SK-N-SH (cell line): ENCODE measurements around the gene DUSP6. TPM values are rescaled to one million over a fixed set of nuclear protein-coding genes. Genes with fewer than 3 reads are reported as not detected.

Experiments
- CTCF ChIA-PET: fragments of 300-600, 350-600 bp; formaldehyde crosslinking; extraction: SDS; loops from one replicate; lab custom pipeline; 2021; lab: Yijun Ruan, JAX
- POLR2A ChIA-PET: fragments of 350-600 bp; sonication (Branson Sonifier 250); formaldehyde crosslinking; extraction: SDS; loops from one replicate; lab custom pipeline; 2020; ENCODE audit warnings: antibody characterized with exemption, inconsistent platforms; lab: Yijun Ruan, JAX
- DNase-seq: peaks from one replicate; pipeline ENCODE4 v3.0.0; 2012
- H2AFZ ChIP-seq: fragments of 200-600 bp; sonication (generic); 2 replicates; pipeline ENCODE4 v1.8.1; 2016; ENCODE audit warnings: antibody characterized with exemption, mild to moderate bottlenecking, low read depth
- H3F3A ChIP-seq: fragments of 200-600 bp; sonication (generic); replicated peaks from 2 replicates; pipeline ENCODE3; 2016; ENCODE audit warnings: antibody characterized with exemption, mild to moderate bottlenecking; ENCODE audit not compliant: insufficient read depth
- H3K27ac ChIP-seq, 2 experiments: fragments of 200-500 bp in 1 of 2; fragments of 200-600 bp in 1 of 2; sonication (Bioruptor generic) in 1 of 2; sonication (generic), shearing (Covaris generic) in 1 of 2; 2 replicates each; pipeline versions ENCODE4 v1.5.1 to v1.6.1; 2014 to 2016; ENCODE audit warnings: low read depth in 2 of 2, inconsistent platforms in 1 of 2, low read length in 1 of 2, mild to moderate bottlenecking in 1 of 2, mixed read lengths in 1 of 2
- H3K27me3 ChIP-seq: fragments of 200-600 bp; sonication (generic), shearing (Covaris generic); 2 replicates; pipeline ENCODE4 v1.6.1; 2016; ENCODE audit warnings: mixed run types; ENCODE audit not compliant: insufficient read depth
- H3K36me3 ChIP-seq, 2 experiments: fragments of 200-500 bp in 1 of 2; fragments of 200-600 bp in 1 of 2; sonication (Bioruptor generic) in 1 of 2; sonication (generic) in 1 of 2; replicated peaks in 1 of 2; 2 replicates each; pipeline versions ENCODE3 to v1.5.1; 2014 to 2016; ENCODE audit warnings: low read length in 1 of 2, mild to moderate bottlenecking in 1 of 2; ENCODE audit not compliant: insufficient read depth in 2 of 2, control insufficient read depth in 1 of 2
- H3K4me1 ChIP-seq, 2 experiments: fragments of 200-500 bp in 1 of 2; fragments of 200-600 bp in 1 of 2; sonication (Bioruptor generic) in 1 of 2; sonication (generic), shearing (Covaris generic) in 1 of 2; 2 replicates each; pipeline versions ENCODE4 v1.5.1 to v1.6.1; 2014 to 2016; ENCODE audit warnings: low read depth in 1 of 2, low read length in 1 of 2, mixed run types in 1 of 2; ENCODE audit not compliant: insufficient read depth in 2 of 2, control insufficient read depth in 1 of 2
- H3K4me2 ChIP-seq: fragments of 200-600 bp; sonication (generic), shearing (Covaris generic); 2 replicates; pipeline ENCODE4 v1.6.1; 2017; ENCODE audit warnings: mixed run types
- H3K4me3 ChIP-seq, 2 experiments: fragments of 200-500 bp in 1 of 2; fragments of 200-600 bp in 1 of 2; sonication (Bioruptor generic) in 1 of 2; sonication (generic), shearing (Covaris generic) in 1 of 2; 2 replicates each; pipeline versions ENCODE4 v1.5.1 to v1.8.1; 2014 to 2016; ENCODE audit warnings: low read depth in 2 of 2, inconsistent platforms in 1 of 2, low read length in 1 of 2, mild to moderate bottlenecking in 1 of 2, mixed read lengths in 1 of 2, moderate library complexity in 1 of 2
- H3K79me2 ChIP-seq: fragments of 200-600 bp; sonication (generic); 2 replicates; pipeline ENCODE4 v1.8.1; 2017; ENCODE audit warnings: mild to moderate bottlenecking; ENCODE audit not compliant: insufficient read depth
- H3K9ac ChIP-seq: fragments of 200-600 bp; sonication (generic); 2 replicates; pipeline ENCODE4 v1.6.1; 2017; ENCODE audit warnings: mixed run types
- H3K9me2 ChIP-seq: fragments of 200-600 bp; sonication (generic); 2 replicates; pipeline ENCODE4 v1.6.1; 2017; ENCODE audit warnings: mixed run types
- H3K9me3 ChIP-seq: fragments of 200-600 bp; sonication (generic); 2 replicates; pipeline ENCODE4 v1.6.1; 2017; ENCODE audit warnings: mixed run types, mild to moderate bottlenecking, moderate library complexity
- H4K20me1 ChIP-seq: fragments of 200-600 bp; sonication (generic); 2 replicates; pipeline ENCODE4 v1.6.1; 2017; ENCODE audit warnings: mild to moderate bottlenecking, mixed run types; ENCODE audit not compliant: insufficient read depth
- CTCF ChIP-seq: fragments of 200-600 bp; sonication (generic); IDR thresholded peaks from 2 replicates; pipeline ENCODE4 v1.6.1; 2017; ENCODE audit warnings: antibody characterized with exemption, mild to moderate bottlenecking, moderate library complexity
- ELF1 ChIP-seq: IDR thresholded peaks from 2 replicates; pipeline ENCODE4 v1.4.0; 2012
- EP300 ChIP-seq, 2 experiments: IDR thresholded peaks; 2 replicates each; pipeline versions ENCODE4 v1.4.0 to v1.6.1; 2012; ENCODE audit warnings: borderline replicate concordance in 1 of 2, low read depth in 1 of 2, low read length in 1 of 2
- FOSL2 ChIP-seq: IDR thresholded peaks from 2 replicates; pipeline ENCODE4 v1.4.0; 2012; ENCODE audit warnings: low read depth, mild to moderate bottlenecking, moderate library complexity, borderline replicate concordance
- GABPA ChIP-seq: IDR thresholded peaks from 2 replicates; pipeline ENCODE4 v1.4.0; 2012; ENCODE audit warnings: low read depth, mild to moderate bottlenecking
- GATA2 ChIP-seq: sonication (generic); formaldehyde crosslinking; IDR thresholded peaks from 2 replicates; pipeline ENCODE4 v1.5.0; 2020; ENCODE audit warnings: mild to moderate bottlenecking, missing genetic modification reagents
- IRF3 ChIP-seq: fragments of 150-350 bp; IDR thresholded peaks from 2 replicates; pipeline ENCODE4 v1.6.1; 2016; ENCODE audit warnings: mild to moderate bottlenecking, low read depth, low read length
- MAX ChIP-seq: IDR thresholded peaks from 2 replicates; pipeline ENCODE4 v1.4.0; 2012; ENCODE audit warnings: low read depth
- TAF1 ChIP-seq: IDR thresholded peaks from 2 replicates; pipeline ENCODE4 v1.6.1; 2012; ENCODE audit warnings: low read depth, mild to moderate bottlenecking, low read length, moderate library complexity, borderline replicate concordance
- USF1 ChIP-seq: IDR thresholded peaks from 2 replicates; pipeline ENCODE4 v1.4.0; 2012; ENCODE audit warnings: low read depth, borderline replicate concordance
- ZBTB33 ChIP-seq: IDR thresholded peaks from 2 replicates; pipeline ENCODE4 v1.4.0; 2012; ENCODE audit warnings: low read depth, borderline replicate concordance
- WGBS: methylation state at CpG from one replicate; pipeline ENCODE4 v1.1.6; 2017; ENCODE audit warnings: low lambda C conversion rate; 5-methylcytosine and 5-hydroxymethylcytosine counted together
- polyA plus RNA-seq, 3 experiments: library from polyadenylated mRNA; depleted of rRNA; stranded (reverse); fragments of >200 nt; gene quantifications; 2 replicates each; pipeline ENCODE4 v1.2.3, GENCODE V29; 2012

The DUSP6 gene
- polyA plus RNA-seq, 1 of the 3 experiments (the other 2 are of a cell fraction), result 71.4 TPM

GRCh38 chr12:89379839-89380467, 27.7 kb upstream of the DUSP6 start (continued):
- TF ChIP-seq USF1, result no peak
- no peak for TF ChIP-seq IRF3
- no peak for TF ChIP-seq CTCF
- TF ChIP-seq ZBTB33, result no peak
- TF ChIP-seq GABPA, result no peak
- TF ChIP-seq EP300 (IDR thresholded peaks at IDR 0.05; ENCODE audit: borderline replicate concordance in 1 of 2, low read depth in 1 of 2, low read length in 1 of 2), result no peak
- no peak for TF ChIP-seq MAX

GRCh38 chr12:89379148-89379838, 27.0 kb upstream of the DUSP6 start:
- POLR2A ChIA-PET, result no interaction called here
- H3K4me1 ChIP-seq, result peaks cover 14 to 27% of the 10 kb centered on the region in 2 experiments; a peak in 3 of 4 replicates
- no peaks in the 10 kb centered on the region for H3K27me3 ChIP-seq
- peaks cover 5% of the 10 kb centered on the region for H3F3A ChIP-seq
- no peaks in the 10 kb centered on the region for H3K9me3 ChIP-seq
- 79% methylated on average over 6 of the region's 6 CpGs for WGBS
- H3K4me3 ChIP-seq, result no peak overlapping the region
- no peaks in the 10 kb centered on the region for H4K20me1 ChIP-seq
- DNase-seq, result no peak
- no peaks in the 10 kb centered on the region for H3K36me3 ChIP-seq
- H3K9ac ChIP-seq, result no peak overlapping the region
- H3K27ac ChIP-seq, result no peak overlapping the region
- no peaks in the 10 kb centered on the region for H3K9me2 ChIP-seq
- no peaks in the 10 kb centered on the region for H3K79me2 ChIP-seq
- H3K4me2 ChIP-seq, result no peak overlapping the region
- no peak overlapping the region for H2AFZ ChIP-seq
- no peak for TF ChIP-seq ELF1
- no peak for TF ChIP-seq TAF1
- no peak for TF ChIP-seq IRF3
- TF ChIP-seq GATA2, result no peak
- TF ChIP-seq FOSL2, result no peak
- TF ChIP-seq, all 33 proteins: peak for 0
- CTCF ChIA-PET, result interaction anchor here (1.2 to 1.6 kb wide), 3 partner anchors 83 to 362 kb away, joined by 4 to 5 read pairs (median 5); no protein-coding TSS in a partner anchor
